Pancreas (tissue), 10 donors: ENCODE results near the gene CD79B. TPM values are rescaled to one million over a fixed set of nuclear protein-coding genes. Genes with fewer than 3 reads are reported as not detected.

ENCODE experiments used
- ATAC-seq, 4 donors: fragments of 200-7000 bp; cut with Tn5 transposase; one replicate each; pipeline versions ENCODE4 v1.8.0 to v1.9.1; 2020; ENCODE audit warnings: mild to moderate bottlenecking in 4 of 4, moderate library complexity in 4 of 4
- DNase-seq, 6 donors: peaks; one replicate each; pipeline ENCODE4 v3.0.0-alpha.2; 2020
- FAIRE-seq: peaks from 2 replicates; lab custom pipeline; 2012; peaks lifted over from hg19 to GRCh38; lab: Jason Lieb, UNC
- H3K27ac ChIP-seq, 4 donors: fragments of 200-600 bp; sonication (generic); 1 replicate in 3 of 4; 2 replicates in 1 of 4; pipeline versions ENCODE4 v1.5.0 to v1.8.0; 2020
- H3K27me3 ChIP-seq, 4 donors: fragments of 200-600 bp; one replicate each; pipeline ENCODE4 v1.8.0; 2021
- H3K36me3 ChIP-seq, 3 donors: fragments of 200-600 bp; sonication (generic) in 1 of 3; one replicate each; pipeline versions ENCODE4 v1.5.0 to v1.8.0; 2020 to 2021
- H3K4me1 ChIP-seq, 3 donors: fragments of 200-600 bp; one replicate each; pipeline ENCODE4 v1.8.0; 2021
- H3K4me3 ChIP-seq, 4 donors: fragments of 200-600 bp; sonication (generic) in 2 of 4; one replicate each; pipeline versions ENCODE4 v1.5.0 to v1.8.0; 2020 to 2021
- H3K9me3 ChIP-seq, 4 donors: fragments of 200-600 bp; one replicate each; pipeline ENCODE4 v1.8.0; 2021
- WGBS, 2 donors: extraction: QIAGEN DNeasy Blood & Tissue Kit; methylation state at CpG; one replicate each; pipeline ENCODE4 v1.1.7; 2013; 5-methylcytosine and 5-hydroxymethylcytosine counted together
- intact Hi-C, 3 donors: fragments of 100-400 bp; cut with DNase I; formaldehyde crosslinking; loops; one replicate each; pipeline versions ENCODE4 v1.11.1 to v1.14.2; 2022
- polyA plus RNA-seq, 2 donors: library from polyadenylated mRNA; stranded (reverse); fragments of 200-250 nt; gene quantifications; one replicate each; pipeline ENCODE4 v1.2.3, GENCODE V29; 2013
- total RNA-seq, 6 donors: library from RNA; stranded (reverse); fragmentation: NEBNext Ultra II Directional in 4 of 6; extraction: Animal tissue kit (Norgen Biotek cat#: 25700) in 4 of 6; gene quantifications; one replicate each; pipeline versions ENCODE4 v1.2.1 to v1.2.4, GENCODE V29; 2021 to 2023
- TF ChIP-seq, protein P1 (sequence below), 4 donors: fragments of 200-600 bp; sonication (generic) in 3 of 4; IDR thresholded peaks; one replicate each; pipeline versions ENCODE4 v1.5.0 to v1.8.0; 2021; ENCODE audit warnings: antibody characterized with exemption in 4 of 4
- donor health status: healthy with polysubstance abuse.
- donor health status: DM: no; HTN: no; CAD: no; lungs with moderate emphysema.
- donor health status: DM: no; HTN: no; CAD: no.
- donor health status: control.
- donor health status: control.
- donor health status: Bipolar disorder and iron deficiency.
- donor health status: DM: yes; HTN: yes; CAD: no.
- donor health status: DM: no; HTN: no; CAD: no.
- donor health status: DM: no; HTN: no; CAD: no.
- donor health status: DM: yes; HTN: yes; CAD: no.

The CD79B gene
- total and polyA plus RNA-seq, 8 donors, result 0.20 to 1.2 (median 0.80) TPM

DNA sequence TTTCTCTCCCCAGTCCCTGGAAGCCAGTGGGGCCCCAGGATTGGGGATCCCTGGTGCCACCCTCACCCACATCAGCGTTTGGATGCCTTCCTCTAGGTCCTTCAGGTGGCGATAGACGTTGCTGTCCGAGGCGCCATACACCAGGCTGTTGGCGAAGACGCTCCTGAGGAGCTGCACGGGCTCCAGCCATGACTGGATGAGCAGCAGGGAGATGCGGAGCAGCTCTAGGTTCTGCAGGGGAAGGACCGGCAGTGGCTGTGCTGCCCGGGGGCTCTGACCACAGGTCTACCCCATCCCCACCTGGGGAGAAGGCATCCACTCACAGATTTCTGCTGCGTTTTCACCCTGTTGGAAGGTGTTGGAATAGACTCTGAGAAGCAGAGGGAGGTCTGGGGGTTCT, 51.4 kb downstream of the CD79B start:
- H3K4me3 ChIP-seq, result no peak overlapping the region
- intact Hi-C loops, result no loop called here
- 76 to 80% methylated on average over 12 of the region's 12 CpGs for WGBS, 2 donors
- H3K9me3 ChIP-seq, result no peaks in the 10 kb centered on the region
- no peaks in the 10 kb centered on the region for H3K36me3 ChIP-seq
- ATAC-seq (no peak), FAIRE-seq (no peak), DNase-seq (no peak)
- H3K4me1 ChIP-seq, result no peaks in the 10 kb centered on the region
- TF ChIP-seq, protein P1, sequence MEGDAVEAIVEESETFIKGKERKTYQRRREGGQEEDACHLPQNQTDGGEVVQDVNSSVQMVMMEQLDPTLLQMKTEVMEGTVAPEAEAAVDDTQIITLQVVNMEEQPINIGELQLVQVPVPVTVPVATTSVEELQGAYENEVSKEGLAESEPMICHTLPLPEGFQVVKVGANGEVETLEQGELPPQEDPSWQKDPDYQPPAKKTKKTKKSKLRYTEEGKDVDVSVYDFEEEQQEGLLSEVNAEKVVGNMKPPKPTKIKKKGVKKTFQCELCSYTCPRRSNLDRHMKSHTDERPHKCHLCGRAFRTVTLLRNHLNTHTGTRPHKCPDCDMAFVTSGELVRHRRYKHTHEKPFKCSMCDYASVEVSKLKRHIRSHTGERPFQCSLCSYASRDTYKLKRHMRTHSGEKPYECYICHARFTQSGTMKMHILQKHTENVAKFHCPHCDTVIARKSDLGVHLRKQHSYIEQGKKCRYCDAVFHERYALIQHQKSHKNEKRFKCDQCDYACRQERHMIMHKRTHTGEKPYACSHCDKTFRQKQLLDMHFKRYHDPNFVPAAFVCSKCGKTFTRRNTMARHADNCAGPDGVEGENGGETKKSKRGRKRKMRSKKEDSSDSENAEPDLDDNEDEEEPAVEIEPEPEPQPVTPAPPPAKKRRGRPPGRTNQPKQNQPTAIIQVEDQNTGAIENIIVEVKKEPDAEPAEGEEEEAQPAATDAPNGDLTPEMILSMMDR (IDR thresholded peaks at IDR 0.05), result no peak
- H3K27me3 ChIP-seq, result no peaks in the 10 kb centered on the region
- no peak overlapping the region for H3K27ac ChIP-seq

Other genes starting within 250 kb of the CD79B start
- 10 to 100 TPM in 1 of 6 donors, 1 to 10 TPM in 5; 1.4 to 15.9 (median 4.7) TPM for gene LIMD2, start 232.2 kb downstream of the CD79B start, total RNA-seq
- 10 to 100 TPM; 10.9 to 16.6 TPM for gene LIMD2, start 232.2 kb downstream of the CD79B start, polyA plus RNA-seq
- 10 to 100 TPM in 5 of 6 donors, 1 to 10 TPM in 1; 8.3 to 15.4 (median 12.1) TPM for gene STRADA, start 190.5 kb downstream of the CD79B start, total RNA-seq
- 10 to 100 TPM; 18.3 to 26.7 TPM for gene STRADA, start 190.5 kb downstream of the CD79B start, polyA plus RNA-seq
- gene CCDC47, start 158.7 kb downstream of the CD79B start, total RNA-seq, result 10 to 100 TPM; 33.2 to 60.3 (median 51.5) TPM
- gene CCDC47, start 158.7 kb downstream of the CD79B start, polyA plus RNA-seq, result 10 to 100 TPM; 10.8 to 31.4 TPM
- gene DDX42, start 158.2 kb downstream of the CD79B start, total RNA-seq, result 10 to 100 TPM; 52.6 to 90.4 (median 68.1) TPM
- gene DDX42, start 158.2 kb downstream of the CD79B start, polyA plus RNA-seq, result 10 to 100 TPM; 81.5 to 84.0 TPM
- gene PSMC5, start 104.9 kb downstream of the CD79B start, total RNA-seq, result 10 to 100 TPM; 36.5 to 61.1 (median 53.0) TPM
- 100 to 1,000 TPM; 109 to 154 TPM for gene PSMC5, start 104.9 kb downstream of the CD79B start, polyA plus RNA-seq
- 10 to 100 TPM in 5 of 6 donors, 1 to 10 TPM in 1; 8.6 to 23.0 (median 12.8) TPM for gene FTSJ3, start 104.7 kb downstream of the CD79B start, total RNA-seq
- 10 to 100 TPM; 20.4 to 24.0 TPM for gene FTSJ3, start 104.7 kb downstream of the CD79B start, polyA plus RNA-seq
- 10 to 100 TPM; 37.6 to 57.3 (median 47.2) TPM for gene SMARCD2, start 89.6 kb downstream of the CD79B start, total RNA-seq
- gene SMARCD2, start 89.6 kb downstream of the CD79B start, polyA plus RNA-seq, result 10 to 100 TPM; 38.8 to 51.2 TPM
- not detected for gene CSH2, start 58.7 kb downstream of the CD79B start, total RNA-seq
- not detected for gene CSH2, start 58.7 kb downstream of the CD79B start, polyA plus RNA-seq
- not detected for gene GH2, start 50.4 kb downstream of the CD79B start, total RNA-seq
- not detected for gene GH2, start 50.4 kb downstream of the CD79B start, polyA plus RNA-seq
- gene CSH1, start 35.8 kb downstream of the CD79B start, total RNA-seq, result not detected
- not detected for gene CSH1, start 35.8 kb downstream of the CD79B start, polyA plus RNA-seq
- not detected for gene CSHL1, start 21.1 kb downstream of the CD79B start, total RNA-seq
- gene CSHL1, start 21.1 kb downstream of the CD79B start, polyA plus RNA-seq, result not detected
- not detected for gene GH1, start 13.5 kb downstream of the CD79B start, total RNA-seq
- not detected for gene GH1, start 13.5 kb downstream of the CD79B start, polyA plus RNA-seq
- gene SCN4A, start 40.6 kb upstream of the CD79B start, total RNA-seq, result under 1 TPM; 0.04 to 0.41 (median 0.23) TPM
- 1 to 10 TPM in 1 of 2 donors, under 1 TPM in 1; 0.23 to 1.7 TPM for gene SCN4A, start 40.6 kb upstream of the CD79B start, polyA plus RNA-seq
- under 1 TPM in 4 of 6 donors, not detected in 2; 0.14 to 0.22 (median 0.20) TPM for gene PRR29, start 66.0 kb upstream of the CD79B start, total RNA-seq
- gene PRR29, start 66.0 kb upstream of the CD79B start, polyA plus RNA-seq, result under 1 TPM; 0.35 to 0.46 TPM
- 10 to 100 TPM in 1 of 6 donors, 1 to 10 TPM in 5; 4.9 to 12.5 (median 6.6) TPM for gene ICAM2, start 88.3 kb upstream of the CD79B start, total RNA-seq
- 10 to 100 TPM; 14.8 to 19.1 TPM for gene ICAM2, start 88.3 kb upstream of the CD79B start, polyA plus RNA-seq
- 100 to 1,000 TPM in 1 of 6 donors, 10 to 100 TPM in 5; 37.0 to 151 (median 42.9) TPM for gene ERN1, start 197.8 kb upstream of the CD79B start, total RNA-seq
- gene ERN1, start 197.8 kb upstream of the CD79B start, polyA plus RNA-seq, result 10 to 100 TPM; 10.4 to 19.8 TPM